CD4-positive, alpha-beta T cell treated with Interleukin-17A for 1 hour (primary cell): Measurements from ENCODE around the gene ZMYND10.

Experiments used
- DNase-seq: peaks from one replicate; pipeline ENCODE4 v3.0.0-alpha.2; 2020

The ZMYND10 gene

DNA sequence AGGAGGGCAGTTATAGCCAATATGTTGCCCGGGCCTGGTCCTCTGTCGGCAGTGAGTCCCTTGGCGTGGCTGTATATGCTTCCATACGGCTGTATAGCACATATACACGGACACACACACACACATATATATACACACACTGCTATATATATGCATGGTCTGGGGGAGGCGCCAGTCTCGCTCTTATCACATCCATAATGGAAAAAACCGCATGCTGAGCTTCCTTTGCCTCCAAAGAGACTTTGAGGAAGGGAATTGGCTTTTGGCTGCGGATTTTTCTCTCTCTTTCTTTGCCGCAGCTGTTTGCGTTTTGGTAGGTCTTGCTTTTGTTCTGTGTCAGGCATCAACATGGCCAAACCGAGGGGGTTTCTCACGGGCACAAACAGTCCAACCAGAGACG is 25.1 kb upstream of the ZMYND10 start:
- no peak for DNase-seq

DNA sequence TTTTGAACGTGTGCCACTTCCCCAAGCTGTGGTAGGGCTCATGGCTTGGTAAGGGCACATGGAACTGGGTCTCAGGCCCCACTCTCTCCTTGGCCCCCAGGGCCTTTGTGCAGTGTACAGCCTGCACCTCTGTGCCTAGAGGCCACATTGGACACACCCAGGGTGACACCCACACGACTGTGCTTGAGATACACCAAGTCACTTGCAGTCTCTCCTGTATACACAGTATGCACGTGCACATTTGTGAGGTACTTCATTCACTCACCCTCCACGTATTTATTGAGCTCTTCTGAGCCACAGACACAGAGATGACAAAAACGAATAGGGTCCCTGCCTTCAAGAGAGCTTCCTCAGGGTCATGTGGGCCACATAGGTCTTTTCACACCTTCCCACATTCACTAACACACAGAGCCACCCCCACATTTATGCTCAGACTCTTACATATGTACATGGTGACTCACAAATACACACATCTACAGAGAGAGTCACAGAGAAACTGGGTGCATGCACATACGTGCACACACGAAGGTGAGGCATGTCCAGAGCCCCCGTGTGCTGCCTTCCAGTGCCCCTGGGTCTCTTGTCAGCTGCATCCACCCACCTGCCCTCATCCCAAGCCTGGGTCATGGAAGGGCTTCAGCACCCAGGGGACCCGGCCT is 23.6 kb upstream of the ZMYND10 start:
- DNase-seq: no peak

DNA sequence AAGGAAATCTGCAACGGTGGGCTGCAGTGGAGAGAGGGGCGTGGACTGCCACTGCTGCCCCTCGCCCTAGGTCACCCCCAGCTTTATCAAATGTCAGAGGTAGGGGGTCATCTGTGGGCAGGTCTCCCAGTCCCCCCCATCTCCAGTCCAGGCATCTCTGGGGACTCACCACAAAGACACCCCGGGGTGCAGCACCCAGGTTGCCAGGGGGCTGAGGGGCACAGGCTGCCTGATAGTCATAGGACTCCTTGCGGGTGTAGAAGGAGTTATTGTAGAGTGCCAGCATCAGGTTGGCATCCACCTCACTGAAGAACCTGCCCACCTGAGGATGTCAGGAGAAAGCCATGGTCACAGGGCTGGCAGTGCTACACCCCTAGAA is 20.3 kb upstream of the ZMYND10 start:
- no peak for DNase-seq

DNA sequence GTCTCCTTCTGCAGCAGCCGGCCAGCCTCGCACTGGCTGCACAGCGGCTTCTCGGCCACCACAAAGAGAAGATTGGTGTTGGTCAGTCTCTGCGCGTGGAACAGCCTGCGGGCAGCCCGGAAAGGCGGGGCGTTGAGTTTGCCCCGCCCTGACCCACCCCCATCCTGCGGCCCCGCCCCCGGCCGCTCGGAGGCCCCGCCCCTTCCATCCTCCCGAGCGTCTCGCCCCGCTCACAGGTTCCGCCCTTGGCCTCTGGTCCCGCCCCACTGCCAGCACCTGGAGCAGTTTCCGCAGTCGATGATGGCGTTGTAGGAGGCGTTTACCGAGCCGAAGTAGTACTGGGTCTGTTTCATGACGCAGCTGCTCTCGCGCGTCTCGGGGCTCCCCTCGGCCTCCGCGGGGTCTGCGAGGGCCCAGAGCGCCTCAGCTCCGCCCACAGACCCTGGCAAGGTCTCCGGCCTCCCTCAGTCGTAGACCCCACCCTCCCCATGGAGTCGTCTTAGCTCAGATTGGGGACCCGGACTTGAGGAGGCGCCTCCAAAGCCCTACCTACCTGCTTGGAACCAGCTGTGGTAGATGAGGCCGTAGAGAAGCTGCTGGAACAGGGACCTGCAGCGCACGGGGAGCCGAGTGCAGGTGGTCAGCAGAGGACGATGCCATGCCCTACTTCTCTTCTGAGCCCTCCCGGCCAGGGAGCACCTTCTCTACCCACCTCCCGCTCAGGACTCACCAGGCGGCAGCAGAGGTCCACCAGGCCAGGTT is 19.7 kb upstream of the ZMYND10 start:
- peak; percentile 97 for DNase-seq

DNA sequence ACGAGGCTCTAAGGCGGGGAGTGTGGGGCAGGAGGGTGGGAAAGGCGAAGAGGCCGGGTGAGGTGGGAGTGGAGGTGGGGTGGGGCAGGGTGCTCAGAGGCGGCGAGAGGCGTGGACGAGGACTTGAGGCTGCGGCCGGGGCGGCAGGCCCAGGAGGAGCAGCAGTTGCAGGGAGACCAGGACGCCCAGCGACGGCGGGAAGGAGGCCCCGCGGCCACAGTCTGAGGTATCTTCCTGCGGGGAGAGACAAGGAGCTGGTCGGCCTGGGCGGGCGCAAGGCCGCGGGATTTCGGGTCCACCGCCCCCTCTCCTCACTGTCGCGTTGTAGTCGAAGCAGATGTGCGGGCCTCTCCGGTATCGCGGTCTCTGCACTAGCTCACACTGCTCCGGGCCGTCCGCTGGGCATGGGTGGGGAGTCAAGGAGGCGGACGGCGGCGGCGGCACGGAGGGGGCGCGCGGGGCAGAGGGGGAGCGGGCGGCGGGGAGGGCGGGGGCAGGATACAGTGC is 19.1 kb upstream of the ZMYND10 start:
- no peak for DNase-seq

DNA sequence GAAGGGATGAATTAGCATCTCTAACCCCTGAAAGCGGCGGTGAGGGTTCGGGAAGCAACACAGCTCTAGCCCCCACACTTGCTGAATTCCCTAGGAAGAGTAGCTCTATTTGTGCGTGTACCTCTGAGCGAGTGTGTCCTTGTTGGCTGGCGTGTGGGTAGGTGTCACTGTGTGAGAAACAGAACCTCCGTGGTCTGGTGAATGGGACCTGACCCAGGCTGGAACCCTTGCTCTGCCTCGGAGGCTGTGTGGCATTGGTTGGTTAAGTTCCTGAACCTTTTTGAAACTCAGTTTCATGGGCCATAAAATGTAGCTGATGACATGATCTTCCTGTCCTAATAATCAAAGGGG is 14.2 kb upstream of the ZMYND10 start:
- DNase-seq: no peak

DNA sequence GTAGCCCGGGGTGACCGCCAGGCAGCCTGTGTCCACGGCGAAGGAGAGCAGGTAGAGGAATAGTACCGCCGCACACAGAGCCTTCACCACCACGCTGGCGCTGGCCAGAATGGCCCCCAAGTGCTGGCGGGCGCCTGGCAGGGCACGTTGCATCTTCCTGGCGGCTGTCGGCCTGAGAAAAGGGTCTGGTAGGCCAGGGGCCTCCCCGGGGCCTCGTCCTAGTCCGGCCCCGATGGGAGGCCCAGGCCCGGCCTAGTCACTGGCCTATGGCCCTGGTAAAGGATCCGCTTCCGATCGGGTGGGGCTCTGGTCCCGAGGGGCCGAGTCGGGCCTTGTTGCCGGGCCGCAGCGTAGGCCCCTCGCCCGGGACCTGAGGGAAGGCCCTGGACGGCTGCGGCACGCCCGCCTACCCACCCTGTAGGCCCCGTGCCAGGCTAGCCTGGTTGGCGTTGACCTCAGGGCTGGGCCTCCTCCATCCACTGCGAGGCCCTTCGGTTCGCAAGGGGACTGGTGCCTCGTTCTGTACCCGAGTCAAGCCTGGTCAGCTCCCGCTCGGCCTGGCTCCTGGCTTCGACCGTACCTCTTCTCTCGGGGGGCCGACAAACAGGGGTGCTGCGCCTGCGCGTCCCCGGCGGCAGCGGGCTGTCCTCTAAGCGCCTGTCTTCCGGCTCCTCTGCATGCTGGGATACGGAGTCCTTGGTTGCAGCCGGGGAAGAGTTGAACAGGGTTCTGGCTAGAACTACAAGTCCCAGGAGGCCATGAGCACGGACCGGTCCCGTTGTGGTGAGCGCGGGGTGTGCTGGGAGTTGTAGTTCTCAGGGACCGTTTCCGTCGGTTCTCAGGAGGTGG is 13.6 kb upstream of the ZMYND10 start, which contains the start of gene TMEM115:
Gene TMEM115, minus strand, starts transcription at position 611 of the 849 bp plus-strand sequence. Its CDS starts 458 bp downstream, at position 153.
- DNase-seq: peak; percentile 99

DNA sequence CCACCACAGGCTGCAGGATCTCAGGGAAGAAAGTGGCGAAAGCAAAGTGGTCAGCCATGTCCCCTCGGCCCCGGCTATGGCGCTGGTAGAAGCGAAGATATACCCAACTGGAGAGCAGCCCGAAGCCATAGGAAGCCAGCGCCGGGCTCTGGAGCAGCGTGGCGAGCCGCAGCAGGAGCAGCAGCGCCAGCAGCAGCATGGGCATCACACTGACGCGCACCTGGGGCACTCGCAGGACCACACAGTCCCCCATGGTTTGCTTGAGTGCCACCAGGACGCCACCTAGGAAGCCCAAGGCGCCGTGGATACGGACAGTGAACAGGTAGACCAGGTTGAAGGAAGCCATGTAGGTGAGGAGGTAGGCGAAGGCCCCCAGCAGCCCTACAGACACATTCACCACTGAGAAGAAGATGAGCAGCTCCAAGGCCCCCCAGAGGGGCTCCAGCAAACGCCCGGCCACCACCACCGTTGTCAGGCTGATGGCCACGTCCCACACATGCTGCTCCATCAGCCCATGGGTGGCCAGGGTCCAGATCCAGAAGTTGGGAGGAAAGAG is 12.9 kb upstream of the ZMYND10 start:
- no peak for DNase-seq

DNA sequence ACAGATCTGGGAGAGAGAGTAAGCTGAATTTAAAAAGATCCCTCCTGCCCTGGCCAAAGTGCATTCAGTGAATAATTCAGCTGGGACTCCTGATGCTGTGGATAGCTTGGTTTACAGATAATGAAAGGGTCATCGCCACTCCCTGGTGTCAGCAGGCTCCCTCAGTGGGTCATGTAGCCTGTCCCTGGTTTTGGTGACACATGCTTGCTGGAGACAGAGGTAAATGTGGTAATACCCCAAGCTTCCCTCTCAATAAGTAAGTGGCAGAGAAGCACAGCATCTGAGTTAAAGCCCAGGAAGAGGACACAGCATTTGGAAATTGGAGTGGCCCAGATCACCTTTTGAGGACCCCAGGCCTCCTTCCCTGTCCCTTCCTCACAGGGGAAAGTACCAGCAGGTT is 11.9 kb upstream of the ZMYND10 start:
- no peak for DNase-seq

DNA sequence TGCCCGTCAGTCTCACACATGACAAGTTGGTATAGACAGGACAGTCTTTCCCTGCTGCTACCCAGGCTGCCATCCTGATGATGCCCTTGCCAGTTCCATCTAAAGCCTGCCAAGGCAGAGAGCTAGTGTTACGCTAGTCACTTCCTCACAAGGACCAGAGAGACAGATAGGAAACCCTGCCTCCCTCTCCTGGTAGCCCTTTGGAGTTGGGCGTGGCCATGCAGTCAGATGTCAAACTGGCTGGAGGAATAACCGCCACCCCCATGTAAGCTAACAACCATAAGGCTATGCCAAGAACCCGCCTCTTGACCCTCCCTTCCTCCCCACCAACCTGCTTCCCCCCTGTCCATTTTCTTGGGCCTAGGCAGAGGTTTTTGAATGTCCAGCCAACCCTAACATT is 11.0 kb upstream of the ZMYND10 start:
- DNase-seq: no peak

DNA sequence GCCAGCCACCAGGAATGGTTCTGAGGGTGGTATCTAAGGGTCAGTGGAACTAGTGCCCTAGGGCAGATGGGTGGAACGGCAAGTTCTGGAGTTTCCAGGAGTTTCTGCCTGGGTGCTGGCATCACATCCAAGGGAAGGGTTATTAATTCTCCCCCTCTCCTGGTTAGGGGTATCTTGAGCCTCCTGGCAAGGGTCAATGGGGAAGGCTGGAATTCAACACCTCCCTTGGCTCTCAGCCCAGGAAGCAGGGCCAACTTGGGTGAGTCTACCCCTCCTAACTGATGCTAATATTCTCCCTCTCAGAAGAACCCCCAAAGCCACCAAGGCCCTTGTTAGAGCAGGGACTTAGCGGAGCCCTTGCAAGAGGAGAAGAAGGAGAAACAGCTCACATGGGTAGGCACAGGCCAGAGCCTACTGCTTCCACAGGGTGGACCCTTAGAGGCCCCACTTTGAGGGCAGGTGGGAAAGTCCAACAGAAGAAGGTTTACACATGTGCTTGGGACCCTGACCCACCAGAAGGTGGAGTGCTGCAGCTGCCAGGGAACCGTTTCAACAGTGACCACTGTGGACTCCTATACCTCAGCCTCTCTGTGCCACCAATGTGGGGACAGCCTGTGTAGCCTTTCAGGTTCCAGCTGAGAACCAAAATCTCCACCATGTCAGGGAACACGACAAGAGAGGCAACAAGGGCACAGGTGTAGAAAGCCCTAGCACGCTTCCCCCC is 10.5 kb upstream of the ZMYND10 start:
- no peak for DNase-seq

DNA sequence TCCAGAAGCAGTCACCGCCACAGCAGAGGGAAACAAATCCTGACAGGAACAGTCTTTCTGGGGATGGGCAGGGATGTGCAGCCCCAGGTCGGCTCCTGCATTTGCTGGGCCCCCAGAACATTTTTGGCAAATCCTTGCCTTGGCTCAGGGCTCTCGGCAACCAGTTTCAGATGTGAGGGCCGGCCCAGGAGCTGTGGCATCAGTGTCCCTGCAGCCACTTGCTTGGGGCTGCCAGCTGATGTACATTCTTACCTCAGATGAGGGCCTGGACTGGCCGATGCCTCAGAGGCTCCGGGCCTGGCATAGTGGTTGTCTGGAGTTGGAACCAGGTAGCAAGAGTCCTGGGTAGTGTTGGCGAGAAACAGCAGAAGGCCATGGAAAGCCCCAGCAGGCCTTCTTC is 9.3 kb upstream of the ZMYND10 start:
- DNase-seq: no peak

DNA sequence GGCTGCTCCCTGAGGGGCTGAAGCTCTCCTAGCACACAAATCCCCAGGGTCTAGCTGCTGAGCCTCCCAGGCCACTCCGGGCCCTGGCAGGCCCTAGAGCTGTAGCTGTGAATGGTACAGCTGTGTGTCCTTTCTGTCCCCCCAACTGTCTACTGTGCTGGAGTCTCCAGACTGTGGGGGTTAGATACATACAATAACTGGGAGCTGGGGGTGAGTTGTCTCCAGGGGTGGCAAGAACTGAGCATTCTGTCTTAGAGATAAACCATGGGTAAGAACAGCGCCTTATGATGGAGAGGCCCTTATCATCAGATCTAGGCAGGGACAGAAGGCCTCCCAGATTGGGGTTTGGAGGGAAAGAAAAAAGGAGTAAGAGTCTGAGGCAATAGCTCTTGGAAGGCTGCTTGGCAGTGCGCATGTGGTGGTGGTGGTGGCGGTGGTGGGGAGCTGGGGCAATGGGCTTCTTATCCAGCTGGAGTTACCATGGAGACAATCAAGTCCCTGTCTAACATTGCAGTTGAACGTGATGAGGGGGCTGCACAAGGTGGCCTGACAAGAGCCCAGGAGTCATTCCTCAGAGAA is 8.7 kb upstream of the ZMYND10 start:
- DNase-seq: no peak

DNA sequence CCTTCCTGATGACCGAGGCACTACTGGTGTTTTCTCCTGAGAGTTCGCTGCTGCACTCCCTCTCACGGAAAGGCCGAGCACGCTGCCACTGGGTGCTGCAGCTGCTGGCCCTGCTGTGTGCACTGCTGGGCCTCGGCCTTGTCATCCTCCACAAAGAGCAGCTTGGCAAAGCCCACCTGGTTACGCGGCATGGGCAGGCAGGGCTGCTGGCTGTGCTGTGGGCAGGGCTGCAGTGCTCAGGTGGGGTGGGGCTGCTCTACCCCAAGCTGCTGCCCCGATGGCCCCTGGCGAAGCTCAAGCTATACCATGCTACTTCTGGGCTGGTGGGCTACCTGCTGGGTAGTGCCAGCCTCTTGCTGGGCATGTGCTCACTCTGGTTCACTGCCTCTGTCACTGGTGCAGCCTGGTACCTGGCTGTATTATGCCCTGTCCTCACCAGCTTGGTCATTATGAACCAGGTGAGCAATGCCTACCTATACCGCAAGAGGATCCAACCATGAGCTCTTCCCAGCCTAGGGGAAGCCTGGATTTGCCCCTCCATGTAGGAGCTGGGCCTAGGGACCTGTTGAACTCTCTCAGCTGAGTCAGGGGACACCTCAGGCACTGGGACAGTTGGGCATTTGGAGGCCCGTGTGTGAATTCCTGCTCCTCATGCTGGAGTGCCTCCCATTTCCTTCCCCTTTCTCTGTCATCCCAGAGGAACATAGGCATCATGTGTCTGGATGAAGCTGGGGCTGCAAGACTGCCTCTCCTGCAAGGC is 7.9 kb upstream of the ZMYND10 start:
- DNase-seq: no peak

DNA sequence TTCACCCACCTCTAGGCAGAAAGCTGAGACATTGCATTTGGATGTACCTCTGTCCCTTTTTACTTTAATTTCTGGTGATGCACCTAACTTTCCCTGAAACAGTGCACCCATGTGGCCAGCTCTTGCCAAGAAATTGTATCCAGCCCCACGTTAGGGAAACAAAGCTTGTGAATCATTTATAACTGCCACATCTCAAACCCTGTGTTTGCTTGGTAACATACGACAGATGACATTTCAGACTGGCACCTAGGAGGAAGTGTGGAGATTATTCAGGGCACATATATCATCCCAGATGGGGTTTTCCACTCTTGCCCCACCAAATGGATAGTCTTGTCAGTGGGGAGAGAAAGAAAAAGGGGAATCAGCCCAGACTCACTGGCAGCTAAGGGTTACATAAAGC is 7.2 kb upstream of the ZMYND10 start:
- no peak for DNase-seq

DNA sequence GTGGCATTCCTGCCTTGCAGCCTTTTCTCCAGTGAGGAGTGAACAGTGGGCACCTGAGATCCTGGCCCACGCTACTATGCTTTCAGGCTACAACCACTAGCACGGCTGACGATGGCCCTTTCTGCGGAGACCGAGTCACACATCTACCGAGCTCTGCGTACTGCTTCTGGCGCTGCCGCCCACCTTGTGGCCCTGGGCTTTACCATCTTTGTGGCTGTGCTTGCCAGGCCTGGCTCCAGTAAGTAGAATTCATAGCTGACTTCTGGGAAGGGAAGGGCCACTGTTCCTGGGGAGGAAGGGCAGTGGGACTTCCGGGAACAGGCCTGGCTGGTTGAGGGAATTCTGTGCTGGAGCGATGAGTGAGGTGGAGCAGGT is 5.8 kb upstream of the ZMYND10 start:
- DNase-seq: no peak

DNA sequence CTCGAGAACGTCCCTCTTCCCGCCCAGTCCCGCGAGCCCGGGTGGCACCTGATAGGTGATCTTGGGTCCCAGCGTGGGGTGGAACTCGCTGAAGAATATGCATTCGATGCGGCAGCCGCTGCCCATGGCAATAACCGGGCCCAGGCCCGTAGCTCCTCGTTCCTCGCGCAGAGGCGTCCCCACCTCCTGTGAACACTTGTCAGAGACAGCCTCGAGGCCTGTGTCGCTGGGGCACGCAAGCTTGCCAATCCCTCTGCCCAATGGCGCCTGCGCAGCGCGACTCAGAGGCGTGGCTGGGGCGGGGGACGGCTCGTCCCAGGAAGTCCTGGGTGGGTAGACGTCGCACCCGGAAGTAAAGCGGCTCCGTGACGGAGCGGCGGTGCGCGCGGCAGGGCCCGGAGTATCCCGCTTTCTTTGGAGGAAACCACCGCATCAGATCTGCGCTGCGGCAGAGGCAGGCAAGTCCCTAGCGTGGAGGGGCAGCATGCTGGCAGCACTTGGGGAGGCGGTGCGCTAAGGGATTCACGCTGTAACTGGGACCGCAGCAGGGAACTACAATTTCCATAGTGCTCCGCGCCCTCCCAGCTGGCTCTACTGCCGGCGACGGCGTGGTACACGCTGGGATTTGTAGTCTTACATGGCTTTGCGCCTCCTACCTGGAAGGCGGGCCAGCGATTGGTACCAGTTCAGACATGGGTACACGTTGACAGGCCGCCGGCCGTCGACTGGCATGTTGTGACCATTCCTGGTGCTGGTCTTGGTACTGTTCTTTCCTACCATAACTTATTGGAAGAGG is 5.2 kb upstream of the ZMYND10 start, which contains the start of the genes CYB561D2 and NPRL2:
Gene CYB561D2, plus strand, starts transcription at position 336 of the 796 bp plus-strand sequence. CDS start 572 bp downstream, outside the sequence.
Gene NPRL2, minus strand, starts transcription at position 249 of the 796 bp plus-strand sequence. Its CDS starts 123 bp downstream, at position 126.
- peak; percentile 98 for DNase-seq

DNA sequence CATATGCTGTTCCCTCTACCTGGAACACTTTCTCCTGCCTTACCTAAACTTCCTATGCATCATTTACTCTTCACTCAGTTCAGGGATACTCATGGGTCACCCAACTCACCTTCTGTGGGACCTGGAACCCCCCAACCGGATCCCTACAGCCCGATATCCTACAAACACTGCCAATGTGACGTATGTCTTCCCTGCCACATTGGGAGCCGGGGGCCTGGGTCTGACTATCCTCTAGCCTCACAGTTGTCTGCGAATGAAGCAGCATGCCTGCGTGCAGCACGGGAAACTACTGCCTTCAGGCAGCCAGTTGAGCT is 4.6 kb upstream of the ZMYND10 start:
- no peak for DNase-seq

DNA sequence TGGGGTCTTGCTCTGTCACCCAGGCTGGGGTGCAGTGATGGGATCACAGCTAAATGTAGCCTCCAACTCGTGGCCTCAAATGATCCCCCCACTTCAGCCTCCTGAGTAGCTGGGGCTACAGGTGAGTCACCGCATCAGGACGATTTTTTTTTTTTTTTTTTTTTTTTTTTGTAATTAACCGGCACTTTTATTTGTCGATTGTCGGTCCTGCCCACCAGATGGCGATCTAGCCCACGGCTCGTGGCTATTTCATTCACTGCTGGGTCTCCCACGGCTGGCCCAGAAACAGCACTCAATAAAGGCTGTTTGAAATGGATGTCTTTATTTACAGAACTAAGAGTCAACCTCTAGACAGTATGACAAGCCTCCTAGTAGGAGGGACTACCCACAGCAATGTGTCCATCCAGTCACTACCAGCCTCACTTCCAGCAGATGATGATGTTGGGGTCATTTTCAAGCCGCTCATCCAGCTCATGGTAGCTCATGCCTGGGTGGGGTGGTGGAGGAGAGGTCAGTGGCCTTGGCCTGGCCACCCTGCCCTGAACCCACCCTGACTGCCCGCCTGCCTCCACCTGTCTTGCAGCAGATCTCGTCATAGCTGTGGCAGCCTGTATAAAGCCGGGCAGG is 1.8 kb upstream of the ZMYND10 start:
- DNase-seq: peak; percentile 89

DNA sequence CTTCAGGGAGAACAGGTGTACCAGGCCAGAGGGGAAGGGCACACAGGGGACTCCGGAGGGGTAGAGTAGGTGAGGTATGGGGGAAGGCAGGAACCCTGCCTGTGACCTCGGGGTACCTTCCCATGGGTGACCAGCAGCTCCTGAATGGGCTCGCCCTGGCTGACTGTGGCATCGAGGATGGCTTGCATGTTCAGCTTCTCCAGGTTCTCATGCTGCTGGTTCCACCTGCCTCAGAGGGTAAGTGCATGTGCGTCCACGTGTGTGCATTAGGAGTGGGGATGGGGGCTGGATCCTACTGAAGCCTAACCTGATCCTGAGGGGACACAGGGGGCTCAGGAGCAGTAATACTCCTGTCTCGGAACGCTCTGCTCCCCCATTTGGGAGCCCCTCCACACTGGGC is 524 bp downstream of the ZMYND10 start:
- DNase-seq: no peak
